Lower lobe of right lung (tissue), 2 donors: Measurements from ENCODE around the gene TARS3. TPM values are rescaled to one million over a fixed set of nuclear protein-coding genes. Genes with fewer than 3 reads are reported as not detected.

Experiments used
- ATAC-seq, 2 donors: fragments of 200-7000 bp; cut with Tn5 transposase; one replicate each; pipeline ENCODE4 v1.9.1; 2020 to 2022; ENCODE audit warnings: mild to moderate bottlenecking in 2 of 2, moderate library complexity in 2 of 2
- DNase-seq: peaks from one replicate; pipeline ENCODE4 v3.0.0-alpha.2; 2020
- H3K27ac ChIP-seq: fragments of 200-600 bp; one replicate; pipeline ENCODE4 v1.8.0; 2022
- H3K27me3 ChIP-seq: fragments of 200-600 bp; one replicate; pipeline ENCODE4 v1.8.0; 2022; ENCODE audit warnings: low read depth
- H3K36me3 ChIP-seq: fragments of 200-600 bp; one replicate; pipeline ENCODE4 v1.8.0; 2022; ENCODE audit warnings: mild to moderate bottlenecking
- H3K4me1 ChIP-seq: fragments of 200-600 bp; one replicate; pipeline ENCODE4 v1.8.0; 2022
- H3K4me3 ChIP-seq: fragments of 200-600 bp; one replicate; pipeline ENCODE4 v1.8.0; 2022; ENCODE audit warnings: mild to moderate bottlenecking
- H3K9me3 ChIP-seq: fragments of 200-600 bp; one replicate; pipeline ENCODE4 v1.8.0; 2022
- intact Hi-C: fragments of 100-400 bp; cut with DNase I; formaldehyde crosslinking; loops from one replicate; pipeline ENCODE4 v1.11.0; 2022
- total RNA-seq: library from RNA; stranded (reverse); fragmentation: NEBNext Ultra II Directional; extraction: Animal tissue kit (Norgen Biotek cat#: 25700); gene quantifications from one replicate; pipeline ENCODE4 v1.2.1, GENCODE V29; 2021
- TF ChIP-seq, protein P1 (sequence below): fragments of 200-600 bp; IDR thresholded peaks from one replicate; pipeline ENCODE4 v1.8.0; 2022; ENCODE audit warnings: antibody characterized with exemption, mild to moderate bottlenecking
- donor health status: DM: no; HTN: yes; CAD: no; lungs with severe emphysema.

Gene TARS3
- total RNA-seq, 1 donor from 2014 or later: 11.7 TPM

DNA sequence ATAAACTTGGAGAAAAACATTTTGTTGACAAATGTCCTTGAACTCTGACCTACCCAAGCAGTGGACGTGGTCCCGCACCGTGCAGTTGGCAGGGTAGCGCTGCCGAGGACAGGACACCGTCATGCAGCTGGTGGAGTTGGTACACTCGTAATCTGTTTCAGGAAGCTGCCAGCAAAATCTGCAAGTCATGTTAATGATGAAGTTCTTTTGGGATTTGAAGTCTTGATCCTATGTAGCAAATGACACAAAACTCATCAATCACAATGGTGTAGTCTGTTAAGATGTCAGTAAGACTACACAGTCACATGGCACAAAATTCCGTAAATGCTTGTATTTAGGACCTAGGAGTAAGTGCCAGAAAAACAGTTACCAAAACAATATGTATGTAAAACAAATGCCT, 77.6 kb downstream of the TARS3 start:
- ATAC-seq (peak in 1 of 2 donors; percentile 37), DNase-seq (no peak)
- Histone ChIP-seq H3K4me3 (no peak overlapping the region), H3K4me1 (peaks cover 32% of the 10 kb centered on the region), H3K36me3 (peaks cover 80% of the 10 kb centered on the region), H3K9me3 (no peaks in the 10 kb centered on the region), H3K27ac (no peak overlapping the region), H3K27me3 (no peaks in the 10 kb centered on the region)
- TF ChIP-seq, protein P1, sequence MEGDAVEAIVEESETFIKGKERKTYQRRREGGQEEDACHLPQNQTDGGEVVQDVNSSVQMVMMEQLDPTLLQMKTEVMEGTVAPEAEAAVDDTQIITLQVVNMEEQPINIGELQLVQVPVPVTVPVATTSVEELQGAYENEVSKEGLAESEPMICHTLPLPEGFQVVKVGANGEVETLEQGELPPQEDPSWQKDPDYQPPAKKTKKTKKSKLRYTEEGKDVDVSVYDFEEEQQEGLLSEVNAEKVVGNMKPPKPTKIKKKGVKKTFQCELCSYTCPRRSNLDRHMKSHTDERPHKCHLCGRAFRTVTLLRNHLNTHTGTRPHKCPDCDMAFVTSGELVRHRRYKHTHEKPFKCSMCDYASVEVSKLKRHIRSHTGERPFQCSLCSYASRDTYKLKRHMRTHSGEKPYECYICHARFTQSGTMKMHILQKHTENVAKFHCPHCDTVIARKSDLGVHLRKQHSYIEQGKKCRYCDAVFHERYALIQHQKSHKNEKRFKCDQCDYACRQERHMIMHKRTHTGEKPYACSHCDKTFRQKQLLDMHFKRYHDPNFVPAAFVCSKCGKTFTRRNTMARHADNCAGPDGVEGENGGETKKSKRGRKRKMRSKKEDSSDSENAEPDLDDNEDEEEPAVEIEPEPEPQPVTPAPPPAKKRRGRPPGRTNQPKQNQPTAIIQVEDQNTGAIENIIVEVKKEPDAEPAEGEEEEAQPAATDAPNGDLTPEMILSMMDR: no peak
- intact Hi-C loops: no loop called here

DNA sequence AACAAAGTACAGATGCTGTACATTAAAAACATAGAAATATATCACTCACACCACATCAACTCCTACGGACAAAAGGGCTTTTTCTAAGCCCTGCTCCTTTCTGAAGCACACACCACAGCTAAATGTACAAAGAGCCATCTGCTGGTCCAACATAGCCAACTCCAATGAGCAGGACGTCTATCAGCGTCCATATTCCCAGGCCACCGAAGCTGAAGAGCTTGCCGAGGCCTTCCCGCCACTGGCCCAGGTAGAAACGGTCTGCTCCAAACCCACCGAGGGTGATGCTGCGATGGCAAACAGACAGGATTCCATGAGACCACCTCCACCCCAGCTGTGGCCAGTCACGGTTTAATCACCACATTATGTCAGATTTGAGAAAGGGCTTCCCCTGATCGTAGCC, 81.9 kb downstream of the TARS3 start:
- peaks cover 20% of the 10 kb centered on the region for H3K4me1 ChIP-seq
- H3K9me3 ChIP-seq: no peaks in the 10 kb centered on the region
- intact Hi-C loops: no loop called here
- ATAC-seq (no peak), DNase-seq (no peak)
- no peak overlapping the region for H3K4me3 ChIP-seq
- no peaks in the 10 kb centered on the region for H3K27me3 ChIP-seq
- TF ChIP-seq, protein P1: no peak
- peaks cover 70% of the 10 kb centered on the region for H3K36me3 ChIP-seq
- H3K27ac ChIP-seq: peak overlapping the region; percentile 56

- ATAC-seq (peak; percentile 71 to 77), DNase-seq (no peak)
- Histone ChIP-seq H3K27ac (peak overlapping the region; percentile 56), H3K36me3 (peaks cover 65% of the 10 kb centered on the region), H3K4me1 (peaks cover 20% of the 10 kb centered on the region), H3K9me3 (no peaks in the 10 kb centered on the region), H3K4me3 (no peak overlapping the region), H3K27me3 (no peaks in the 10 kb centered on the region)
- TF ChIP-seq, protein P1: no peak
- intact Hi-C loops: no loop called here
Measured at GRCh38 chr15:101641894-101642293, 82.4 kb downstream of the TARS3 start.

DNA sequence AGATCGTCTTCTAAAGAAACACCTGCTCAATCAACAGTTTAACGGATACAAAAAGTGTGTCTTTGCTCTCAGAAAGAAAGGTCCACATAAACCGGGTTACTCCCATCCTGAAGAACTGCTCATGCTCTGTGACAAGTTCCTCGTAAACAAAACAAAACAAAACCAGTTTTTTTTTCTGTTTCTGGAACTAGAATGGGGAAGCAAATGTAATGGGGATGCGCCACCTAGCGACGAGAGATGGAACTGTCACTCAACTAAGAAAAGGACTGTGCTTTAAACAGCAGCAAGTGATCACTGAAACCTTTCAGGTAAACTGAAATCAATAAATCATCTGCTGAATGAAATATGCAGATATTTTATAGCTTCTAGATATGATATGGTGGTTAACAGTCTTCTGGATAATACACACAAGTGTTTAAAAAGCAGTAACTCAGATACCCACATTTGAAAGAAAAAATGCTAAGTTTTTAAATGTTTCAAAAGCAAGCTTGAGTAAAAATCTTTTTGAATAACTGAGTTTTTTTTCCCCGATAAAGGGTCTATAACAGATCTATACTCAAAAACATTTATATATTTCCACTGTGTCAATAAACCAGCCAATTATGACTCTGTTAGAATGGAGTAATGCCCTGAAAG, 83.0 kb downstream of the TARS3 start:
- H3K4me1 ChIP-seq: peaks cover 20% of the 10 kb centered on the region
- peak overlapping the region; percentile 56 for H3K27ac ChIP-seq
- intact Hi-C loops: no loop called here
- H3K9me3 ChIP-seq: no peaks in the 10 kb centered on the region
- DNase-seq (peak; percentile 75), ATAC-seq (peak; percentile 79 to 84)
- no peak overlapping the region for H3K4me3 ChIP-seq
- H3K27me3 ChIP-seq: no peaks in the 10 kb centered on the region
- TF ChIP-seq, protein P1: peak; percentile 91
- H3K36me3 ChIP-seq: peaks cover 59% of the 10 kb centered on the region

DNA sequence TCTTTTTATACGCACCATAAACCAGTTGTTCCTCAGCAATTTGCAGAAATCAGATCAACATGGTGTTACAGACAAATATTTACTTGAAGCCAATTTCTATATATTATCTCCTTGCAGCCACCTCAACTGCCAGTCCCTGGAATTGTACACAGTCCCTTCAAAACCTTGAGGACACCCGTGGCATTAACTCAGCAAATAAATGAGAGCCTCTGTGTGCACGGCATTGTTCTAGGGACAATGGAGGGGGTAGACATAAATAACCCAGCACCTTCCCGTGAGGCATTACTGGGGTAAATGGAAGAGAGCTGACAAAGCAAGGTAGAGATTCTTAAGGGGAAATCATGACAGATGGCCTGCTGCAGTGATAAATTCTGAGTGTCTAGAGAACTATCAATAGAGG, 84.6 kb downstream of the TARS3 start:
- no peak for ATAC-seq
- Histone ChIP-seq H3K27me3 (no peaks in the 10 kb centered on the region), H3K36me3 (peaks cover 43% of the 10 kb centered on the region), H3K4me1 (peaks cover 20% of the 10 kb centered on the region), H3K9me3 (no peaks in the 10 kb centered on the region), H3K27ac (no peak overlapping the region), H3K4me3 (no peak overlapping the region)
- intact Hi-C loops: no loop called here
- no peak for DNase-seq
- TF ChIP-seq, protein P1: no peak
